ENCODE results near the gene FAM168A.

DNA sequence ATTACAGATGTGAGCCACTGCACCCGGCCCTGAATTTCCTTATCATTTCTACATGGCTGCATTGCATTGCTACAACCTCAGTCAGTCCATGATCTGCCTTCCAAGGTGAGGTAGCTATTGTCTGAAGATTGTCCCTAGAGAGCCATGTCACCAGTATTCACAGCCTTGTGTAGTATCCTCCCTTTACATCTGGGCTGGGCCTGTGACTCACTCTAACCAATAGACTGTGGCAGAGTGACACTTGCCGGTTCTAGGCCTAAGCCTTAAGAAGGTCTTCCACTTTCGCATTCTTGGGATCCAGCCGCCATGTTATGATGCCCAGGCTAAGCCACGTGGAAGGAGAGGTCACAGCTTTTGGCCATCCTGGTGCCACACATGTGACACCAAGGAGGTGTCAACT, 38.3 kb upstream of the FAM168A start:
- TF ChIP-seq, protein P1, sequence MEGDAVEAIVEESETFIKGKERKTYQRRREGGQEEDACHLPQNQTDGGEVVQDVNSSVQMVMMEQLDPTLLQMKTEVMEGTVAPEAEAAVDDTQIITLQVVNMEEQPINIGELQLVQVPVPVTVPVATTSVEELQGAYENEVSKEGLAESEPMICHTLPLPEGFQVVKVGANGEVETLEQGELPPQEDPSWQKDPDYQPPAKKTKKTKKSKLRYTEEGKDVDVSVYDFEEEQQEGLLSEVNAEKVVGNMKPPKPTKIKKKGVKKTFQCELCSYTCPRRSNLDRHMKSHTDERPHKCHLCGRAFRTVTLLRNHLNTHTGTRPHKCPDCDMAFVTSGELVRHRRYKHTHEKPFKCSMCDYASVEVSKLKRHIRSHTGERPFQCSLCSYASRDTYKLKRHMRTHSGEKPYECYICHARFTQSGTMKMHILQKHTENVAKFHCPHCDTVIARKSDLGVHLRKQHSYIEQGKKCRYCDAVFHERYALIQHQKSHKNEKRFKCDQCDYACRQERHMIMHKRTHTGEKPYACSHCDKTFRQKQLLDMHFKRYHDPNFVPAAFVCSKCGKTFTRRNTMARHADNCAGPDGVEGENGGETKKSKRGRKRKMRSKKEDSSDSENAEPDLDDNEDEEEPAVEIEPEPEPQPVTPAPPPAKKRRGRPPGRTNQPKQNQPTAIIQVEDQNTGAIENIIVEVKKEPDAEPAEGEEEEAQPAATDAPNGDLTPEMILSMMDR (conservative IDR thresholded peaks at IDR 0.05 in 1 of 2, IDR thresholded peaks at IDR 0.05 in 1 of 2; ENCODE audit: extremely low read depth in 1 of 2, insufficient read depth in 1 of 2, low read depth in 1 of 2, low read length in 2 of 2), result no peak
- no peak for TF ChIP-seq EZH2 (IDR thresholded peaks at IDR 0.05; ENCODE audit: borderline replicate concordance, low read length)

Data from mammary epithelial cell (primary cell).